ENCODE results near the gene DESI2.

The DESI2 gene

GRCh38 chr1:244662599-244662998, 9.7 kb downstream of the DESI2 start:
- TF ChIP-seq OSR1 (CRISPR knock-in tag; IDR thresholded peaks at IDR 0.05) (no peak), CSDC2 (CRISPR knock-in tag; IDR thresholded peaks at IDR 0.05) (no peak), SNAI2 (CRISPR knock-in tag; IDR thresholded peaks at IDR 0.05) (no peak), TOX (CRISPR knock-in tag; IDR thresholded peaks at IDR 0.05; ENCODE audit: borderline replicate concordance) (no peak), PPARA (CRISPR knock-in tag; IDR thresholded peaks at IDR 0.05; ENCODE audit: borderline replicate concordance) (no peak)
- TF ChIP-seq, protein P1, sequence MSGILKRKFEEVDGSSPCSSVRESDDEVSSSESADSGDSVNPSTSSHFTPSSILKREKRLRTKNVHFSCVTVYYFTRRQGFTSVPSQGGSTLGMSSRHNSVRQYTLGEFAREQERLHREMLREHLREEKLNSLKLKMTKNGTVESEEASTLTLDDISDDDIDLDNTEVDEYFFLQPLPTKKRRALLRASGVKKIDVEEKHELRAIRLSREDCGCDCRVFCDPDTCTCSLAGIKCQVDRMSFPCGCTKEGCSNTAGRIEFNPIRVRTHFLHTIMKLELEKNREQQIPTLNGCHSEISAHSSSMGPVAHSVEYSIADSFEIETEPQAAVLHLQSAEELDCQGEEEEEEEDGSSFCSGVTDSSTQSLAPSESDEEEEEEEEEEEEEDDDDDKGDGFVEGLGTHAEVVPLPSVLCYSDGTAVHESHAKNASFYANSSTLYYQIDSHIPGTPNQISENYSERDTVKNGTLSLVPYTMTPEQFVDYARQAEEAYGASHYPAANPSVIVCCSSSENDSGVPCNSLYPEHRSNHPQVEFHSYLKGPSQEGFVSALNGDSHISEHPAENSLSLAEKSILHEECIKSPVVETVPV (CRISPR knock-in tag; IDR thresholded peaks at IDR 0.05) = no peak
- ATAC-seq = no peak

DNA sequence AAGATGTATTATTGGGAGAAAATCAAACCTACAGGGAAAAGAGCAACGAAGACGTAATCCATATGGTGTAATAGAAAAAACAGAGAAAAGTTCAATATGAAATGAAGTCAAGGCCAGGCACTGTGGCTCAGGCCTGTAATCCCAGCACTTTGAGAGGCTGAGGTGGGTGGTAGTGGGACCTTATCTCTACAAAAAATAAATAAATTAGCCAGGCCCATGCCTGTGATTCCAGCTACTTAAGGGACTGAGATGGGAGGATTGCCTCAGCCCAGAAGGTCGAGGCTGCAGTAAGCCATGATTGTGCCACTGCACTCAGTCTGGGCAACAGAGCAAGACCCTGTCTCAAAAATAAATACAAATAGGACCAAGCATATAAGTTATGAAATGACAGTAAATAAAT, 11.4 kb downstream of the DESI2 start:
- TF ChIP-seq GLIS3 (CRISPR knock-in tag; IDR thresholded peaks at IDR 0.05) = no peak
- TF ChIP-seq ZNF565 (CRISPR knock-in tag; conservative IDR thresholded peaks at IDR 0.05; ENCODE audit: low read depth) = no peak
- TF ChIP-seq, protein P2, sequence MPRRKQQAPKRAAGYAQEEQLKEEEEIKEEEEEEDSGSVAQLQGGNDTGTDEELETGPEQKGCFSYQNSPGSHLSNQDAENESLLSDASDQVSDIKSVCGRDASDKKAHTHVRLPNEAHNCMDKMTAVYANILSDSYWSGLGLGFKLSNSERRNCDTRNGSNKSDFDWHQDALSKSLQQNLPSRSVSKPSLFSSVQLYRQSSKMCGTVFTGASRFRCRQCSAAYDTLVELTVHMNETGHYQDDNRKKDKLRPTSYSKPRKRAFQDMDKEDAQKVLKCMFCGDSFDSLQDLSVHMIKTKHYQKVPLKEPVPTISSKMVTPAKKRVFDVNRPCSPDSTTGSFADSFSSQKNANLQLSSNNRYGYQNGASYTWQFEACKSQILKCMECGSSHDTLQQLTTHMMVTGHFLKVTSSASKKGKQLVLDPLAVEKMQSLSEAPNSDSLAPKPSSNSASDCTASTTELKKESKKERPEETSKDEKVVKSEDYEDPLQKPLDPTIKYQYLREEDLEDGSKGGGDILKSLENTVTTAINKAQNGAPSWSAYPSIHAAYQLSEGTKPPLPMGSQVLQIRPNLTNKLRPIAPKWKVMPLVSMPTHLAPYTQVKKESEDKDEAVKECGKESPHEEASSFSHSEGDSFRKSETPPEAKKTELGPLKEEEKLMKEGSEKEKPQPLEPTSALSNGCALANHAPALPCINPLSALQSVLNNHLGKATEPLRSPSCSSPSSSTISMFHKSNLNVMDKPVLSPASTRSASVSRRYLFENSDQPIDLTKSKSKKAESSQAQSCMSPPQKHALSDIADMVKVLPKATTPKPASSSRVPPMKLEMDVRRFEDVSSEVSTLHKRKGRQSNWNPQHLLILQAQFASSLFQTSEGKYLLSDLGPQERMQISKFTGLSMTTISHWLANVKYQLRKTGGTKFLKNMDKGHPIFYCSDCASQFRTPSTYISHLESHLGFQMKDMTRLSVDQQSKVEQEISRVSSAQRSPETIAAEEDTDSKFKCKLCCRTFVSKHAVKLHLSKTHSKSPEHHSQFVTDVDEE (CRISPR knock-in tag; IDR thresholded peaks at IDR 0.05) = no peak
- no peak for TF ChIP-seq ZFP3 (CRISPR knock-in tag; IDR thresholded peaks at IDR 0.05)
- no peak for TF ChIP-seq TOX (CRISPR knock-in tag; IDR thresholded peaks at IDR 0.05; ENCODE audit: borderline replicate concordance)
- TF ChIP-seq CSDC2 (CRISPR knock-in tag; IDR thresholded peaks at IDR 0.05) = no peak
- TF ChIP-seq ZNF70 (CRISPR knock-in tag; IDR thresholded peaks at IDR 0.05) = no peak
- no peak for TF ChIP-seq RARB (CRISPR knock-in tag; IDR thresholded peaks at IDR 0.05)
- no peak for TF ChIP-seq PPARA (CRISPR knock-in tag; IDR thresholded peaks at IDR 0.05; ENCODE audit: borderline replicate concordance)
- no peak for TF ChIP-seq ESRRG (CRISPR knock-in tag; IDR thresholded peaks at IDR 0.05)
- TF ChIP-seq, protein P1 (CRISPR knock-in tag; IDR thresholded peaks at IDR 0.05) = no peak
- TF ChIP-seq ZC3H10 (CRISPR knock-in tag; IDR thresholded peaks at IDR 0.05) = no peak
- TF ChIP-seq ISL1 (CRISPR knock-in tag; IDR thresholded peaks at IDR 0.05) = no peak
- TF ChIP-seq, protein P3, sequence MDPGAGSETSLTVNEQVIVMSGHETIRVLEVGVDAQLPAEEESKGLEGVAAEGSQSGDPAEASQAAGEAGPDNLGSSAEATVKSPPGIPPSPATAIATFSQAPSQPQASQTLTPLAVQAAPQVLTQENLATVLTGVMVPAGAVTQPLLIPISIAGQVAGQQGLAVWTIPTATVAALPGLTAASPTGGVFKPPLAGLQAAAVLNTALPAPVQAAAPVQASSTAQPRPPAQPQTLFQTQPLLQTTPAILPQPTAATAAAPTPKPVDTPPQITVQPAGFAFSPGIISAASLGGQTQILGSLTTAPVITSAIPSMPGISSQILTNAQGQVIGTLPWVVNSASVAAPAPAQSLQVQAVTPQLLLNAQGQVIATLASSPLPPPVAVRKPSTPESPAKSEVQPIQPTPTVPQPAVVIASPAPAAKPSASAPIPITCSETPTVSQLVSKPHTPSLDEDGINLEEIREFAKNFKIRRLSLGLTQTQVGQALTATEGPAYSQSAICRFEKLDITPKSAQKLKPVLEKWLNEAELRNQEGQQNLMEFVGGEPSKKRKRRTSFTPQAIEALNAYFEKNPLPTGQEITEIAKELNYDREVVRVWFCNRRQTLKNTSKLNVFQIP (CRISPR knock-in tag; IDR thresholded peaks at IDR 0.05; ENCODE audit: borderline replicate concordance, low read depth) = no peak
- TF ChIP-seq ZFP30 (CRISPR knock-in tag; IDR thresholded peaks at IDR 0.05) = no peak
- no peak for TF ChIP-seq BACH2 (CRISPR knock-in tag; IDR thresholded peaks at IDR 0.05; ENCODE audit: borderline replicate concordance)
- TF ChIP-seq, protein P4, sequence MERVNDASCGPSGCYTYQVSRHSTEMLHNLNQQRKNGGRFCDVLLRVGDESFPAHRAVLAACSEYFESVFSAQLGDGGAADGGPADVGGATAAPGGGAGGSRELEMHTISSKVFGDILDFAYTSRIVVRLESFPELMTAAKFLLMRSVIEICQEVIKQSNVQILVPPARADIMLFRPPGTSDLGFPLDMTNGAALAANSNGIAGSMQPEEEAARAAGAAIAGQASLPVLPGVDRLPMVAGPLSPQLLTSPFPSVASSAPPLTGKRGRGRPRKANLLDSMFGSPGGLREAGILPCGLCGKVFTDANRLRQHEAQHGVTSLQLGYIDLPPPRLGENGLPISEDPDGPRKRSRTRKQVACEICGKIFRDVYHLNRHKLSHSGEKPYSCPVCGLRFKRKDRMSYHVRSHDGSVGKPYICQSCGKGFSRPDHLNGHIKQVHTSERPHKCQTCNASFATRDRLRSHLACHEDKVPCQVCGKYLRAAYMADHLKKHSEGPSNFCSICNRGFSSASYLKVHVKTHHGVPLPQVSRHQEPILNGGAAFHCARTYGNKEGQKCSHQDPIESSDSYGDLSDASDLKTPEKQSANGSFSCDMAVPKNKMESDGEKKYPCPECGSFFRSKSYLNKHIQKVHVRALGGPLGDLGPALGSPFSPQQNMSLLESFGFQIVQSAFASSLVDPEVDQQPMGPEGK (CRISPR knock-in tag; IDR thresholded peaks at IDR 0.05; ENCODE audit: borderline replicate concordance) = no peak
- TF ChIP-seq CREB5 (CRISPR knock-in tag; IDR thresholded peaks at IDR 0.05; ENCODE audit: low read depth) = no peak
- no peak for TF ChIP-seq ZNF8 (CRISPR knock-in tag; IDR thresholded peaks at IDR 0.05)
- no peak for TF ChIP-seq TCF4 (CRISPR knock-in tag; IDR thresholded peaks at IDR 0.05; ENCODE audit: borderline replicate concordance)
- no peak for ATAC-seq

Measured in SK-N-SH treated with all-trans-retinoic acid at 6 μM for 48 hours (cell line).